Stimulated activated CD4-positive, alpha-beta T cell treated with anti-CD3 and anti-CD28 coated beads, Interleukin-1b, Interleukin-23, amount 100 ng/mL, for 1 hour (primary cell): ENCODE results near the gene ACP1.

Source experiments
- DNase-seq, 2 donors: peaks; one replicate each; pipeline ENCODE4 v3.0.0-alpha.2; 2020; ENCODE audit warnings: low read depth in 2 of 2

Gene ACP1

DNA sequence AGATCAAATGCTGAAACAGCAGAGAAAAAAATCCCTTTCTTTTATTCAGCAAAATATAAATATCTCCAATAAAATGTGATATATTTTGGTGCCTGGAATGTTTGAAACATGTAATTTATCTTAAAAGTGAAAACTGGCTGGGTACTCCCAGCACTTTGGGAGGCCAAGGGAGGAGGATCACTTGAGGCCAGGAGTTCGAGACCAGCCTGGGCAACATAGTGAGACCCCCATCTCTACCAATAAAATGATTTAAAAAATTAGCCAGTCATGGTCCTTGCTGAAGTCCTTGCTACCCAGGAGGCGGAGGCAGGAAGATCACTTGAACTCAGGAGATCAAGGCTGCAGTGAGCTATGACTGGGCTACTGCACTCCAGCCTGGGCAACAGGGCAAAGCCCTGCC, 9.6 kb upstream of the ACP1 start:
- no peak for DNase-seq

DNA sequence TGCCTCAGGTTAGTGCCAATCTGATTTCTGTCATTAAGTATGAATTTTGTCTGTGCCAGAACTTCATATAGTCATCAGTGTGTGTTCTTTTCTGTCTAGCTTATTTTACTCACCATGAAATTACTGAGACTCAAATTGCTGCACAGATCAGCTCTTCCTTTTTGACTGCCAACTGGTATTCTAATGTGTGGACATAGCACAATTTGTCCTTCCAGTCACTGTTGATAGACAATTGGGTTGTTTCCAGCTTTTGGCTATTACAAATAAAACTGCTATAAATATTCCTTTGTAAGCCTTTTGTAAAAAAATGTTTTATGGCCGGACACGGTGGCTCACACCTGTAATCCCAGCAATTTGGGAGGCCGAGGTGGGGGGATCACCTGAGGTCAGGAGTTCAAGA, 8.7 kb upstream of the ACP1 start:
- DNase-seq, result no peak

DNA sequence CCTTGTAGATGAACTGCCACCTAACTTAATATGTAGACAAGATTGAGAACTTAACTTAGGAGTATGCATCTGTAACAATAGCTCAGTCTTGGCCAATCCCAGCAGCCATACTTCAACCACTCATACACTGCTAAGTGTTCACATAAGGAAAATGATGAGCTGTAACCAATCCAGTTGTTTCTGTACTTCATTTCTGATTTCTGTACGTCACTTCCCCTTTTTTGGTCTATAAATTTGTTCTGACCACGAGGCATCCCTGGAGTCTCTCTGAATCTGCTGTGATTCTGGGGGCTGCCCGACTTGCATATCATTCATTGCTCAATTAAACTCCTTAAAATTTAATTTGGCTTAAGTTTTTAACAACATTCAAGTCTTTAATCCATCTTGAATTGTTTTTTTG, 7.3 kb upstream of the ACP1 start:
- no peak for DNase-seq

DNA sequence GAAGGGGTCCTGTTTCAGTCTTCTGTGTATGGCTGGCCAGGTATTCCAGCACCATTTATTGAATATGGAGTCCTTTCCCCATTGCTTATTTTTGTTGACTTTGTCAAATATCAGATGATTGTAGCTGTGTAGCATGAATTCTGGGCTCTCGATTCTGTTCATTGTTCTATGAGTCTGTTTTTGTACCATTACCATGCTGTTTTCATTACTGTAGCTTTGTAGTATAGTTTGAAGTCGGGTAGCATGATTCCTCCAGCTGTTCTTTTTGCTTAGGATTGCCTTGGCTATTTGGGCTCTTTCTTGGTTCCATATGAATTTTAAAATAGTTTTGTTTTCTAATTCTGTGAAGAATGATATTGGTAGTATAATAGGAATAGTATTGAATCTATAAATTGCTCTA, 6.9 kb upstream of the ACP1 start:
- no peak for DNase-seq

DNA sequence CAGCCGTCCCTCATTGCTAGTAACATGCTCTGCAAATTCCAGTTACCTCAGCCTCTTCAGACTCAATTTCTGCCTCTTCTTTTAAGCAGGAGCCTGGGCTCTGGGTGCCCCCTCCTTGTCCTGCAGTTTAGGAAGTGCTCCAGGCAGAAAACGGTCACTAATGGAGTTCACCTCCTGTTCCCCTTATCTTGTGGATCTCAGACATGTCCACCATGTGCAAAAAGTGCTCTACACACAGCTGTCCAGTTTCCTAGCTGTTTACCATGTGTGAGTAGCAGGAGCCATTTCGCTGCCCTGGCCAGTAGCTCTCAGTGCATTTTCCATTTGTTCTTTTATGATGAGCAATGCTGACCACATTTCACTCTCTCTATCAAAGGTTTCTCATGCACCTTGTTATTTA, 5.8 kb upstream of the ACP1 start:
- no peak for DNase-seq

DNA sequence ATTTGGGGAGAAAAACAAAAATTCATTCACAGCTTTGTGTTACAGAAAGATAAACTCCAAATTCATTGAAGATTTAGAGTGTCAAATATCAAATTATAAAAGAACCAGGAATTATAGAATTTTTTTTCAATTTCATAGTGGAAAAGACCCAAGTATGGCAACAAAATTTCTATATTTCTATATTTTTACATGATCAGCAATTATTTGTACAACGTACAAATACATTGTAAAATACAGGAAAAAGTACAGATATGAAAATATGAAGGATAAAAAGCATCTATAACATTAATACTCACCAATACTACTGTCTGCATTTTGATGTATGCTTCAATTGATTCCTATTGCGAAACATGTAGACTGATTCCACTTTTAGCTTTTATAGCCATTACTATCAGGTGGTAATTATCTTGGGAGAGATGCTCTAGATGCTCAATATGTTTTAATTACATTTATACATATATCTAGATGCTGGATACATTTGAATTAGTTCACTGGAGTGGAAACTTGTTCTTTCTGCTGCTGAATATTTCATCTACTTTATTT, 4.9 kb upstream of the ACP1 start:
- no peak for DNase-seq

DNA sequence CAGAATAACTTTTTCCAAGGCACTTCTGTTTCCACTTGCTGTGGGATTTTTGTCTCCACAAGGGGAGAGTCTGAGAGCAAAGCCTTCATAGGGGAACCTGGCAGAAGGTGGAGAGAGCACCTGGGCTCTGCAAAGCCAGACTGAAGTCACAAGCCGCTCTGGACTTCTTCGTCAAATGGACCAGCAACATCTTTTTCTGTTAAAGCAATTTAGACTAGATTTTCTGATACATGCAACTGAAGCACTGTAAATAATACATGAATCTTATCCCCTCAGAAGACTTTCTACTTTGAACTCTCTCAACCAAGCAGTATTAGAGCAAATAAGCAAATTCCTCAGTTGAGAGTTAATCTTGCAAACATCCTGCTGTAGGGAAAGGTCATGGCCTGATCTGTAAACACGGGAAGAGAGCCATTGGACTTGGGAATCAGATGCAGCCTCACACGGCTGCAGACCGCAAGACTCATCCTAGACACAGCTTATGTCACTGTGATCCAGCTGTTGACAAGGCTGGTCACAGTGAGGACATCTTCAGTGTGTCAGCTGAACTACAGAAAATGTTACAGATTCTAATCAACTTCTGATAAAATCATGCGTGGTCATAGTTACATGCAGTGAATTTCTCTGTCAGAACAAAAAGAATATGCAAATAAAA, 4.1 kb upstream of the ACP1 start:
- DNase-seq, result no peak

DNA sequence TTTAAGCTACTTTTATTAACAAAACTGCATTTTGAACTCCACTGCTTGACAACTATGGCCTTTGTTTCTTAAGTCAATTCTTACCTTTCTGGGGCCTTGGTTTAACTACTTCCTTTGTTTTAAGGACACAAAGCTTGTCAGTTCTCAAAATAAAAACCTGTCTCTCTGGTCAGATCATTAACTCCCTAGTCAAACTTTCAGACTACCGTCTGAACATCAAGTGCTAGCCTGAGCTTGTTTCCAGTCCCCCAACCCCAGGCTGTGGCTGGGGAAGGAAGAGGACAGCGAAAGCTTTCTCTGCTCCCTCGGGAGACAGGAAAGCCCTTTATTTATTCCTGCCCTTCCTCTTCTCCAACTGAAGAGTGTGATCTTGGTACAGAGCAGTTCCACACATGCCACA, 2.6 kb upstream of the ACP1 start:
- DNase-seq, result no peak

DNA sequence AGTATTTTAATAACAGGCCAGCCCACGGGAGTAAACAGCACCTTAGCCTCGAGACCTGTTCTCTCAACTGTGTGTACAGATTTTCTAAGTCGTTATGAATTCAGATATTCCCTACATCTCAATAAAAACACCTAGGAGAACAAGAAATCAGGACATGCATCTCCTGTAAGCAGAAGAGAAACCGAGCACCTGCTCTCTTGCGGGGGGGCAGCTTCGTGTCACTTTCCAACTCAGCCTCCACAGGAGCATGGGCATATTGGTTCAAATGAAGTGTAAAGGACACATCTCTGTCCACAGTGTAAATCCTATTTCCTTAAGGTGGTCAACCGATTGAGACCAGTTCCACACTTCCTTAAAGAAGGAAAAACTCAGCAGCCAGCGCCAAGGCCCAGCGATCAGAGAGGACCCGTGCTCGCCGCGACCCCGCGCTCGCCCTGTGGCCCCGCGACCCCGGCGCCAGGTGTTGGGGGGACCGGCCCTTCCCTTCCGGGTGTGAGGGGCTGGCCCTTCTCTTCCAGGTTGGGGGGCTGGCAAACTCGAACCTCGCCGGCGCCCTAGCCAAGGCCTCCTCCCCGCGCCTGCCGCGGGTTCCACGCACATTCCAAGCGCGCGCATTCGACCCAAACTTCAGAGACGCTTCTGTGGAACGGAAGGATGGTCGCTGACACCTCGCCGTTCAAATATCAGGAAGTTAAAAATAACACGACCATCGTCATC, 1.6 kb upstream of the ACP1 start:
- DNase-seq, result no peak

DNA sequence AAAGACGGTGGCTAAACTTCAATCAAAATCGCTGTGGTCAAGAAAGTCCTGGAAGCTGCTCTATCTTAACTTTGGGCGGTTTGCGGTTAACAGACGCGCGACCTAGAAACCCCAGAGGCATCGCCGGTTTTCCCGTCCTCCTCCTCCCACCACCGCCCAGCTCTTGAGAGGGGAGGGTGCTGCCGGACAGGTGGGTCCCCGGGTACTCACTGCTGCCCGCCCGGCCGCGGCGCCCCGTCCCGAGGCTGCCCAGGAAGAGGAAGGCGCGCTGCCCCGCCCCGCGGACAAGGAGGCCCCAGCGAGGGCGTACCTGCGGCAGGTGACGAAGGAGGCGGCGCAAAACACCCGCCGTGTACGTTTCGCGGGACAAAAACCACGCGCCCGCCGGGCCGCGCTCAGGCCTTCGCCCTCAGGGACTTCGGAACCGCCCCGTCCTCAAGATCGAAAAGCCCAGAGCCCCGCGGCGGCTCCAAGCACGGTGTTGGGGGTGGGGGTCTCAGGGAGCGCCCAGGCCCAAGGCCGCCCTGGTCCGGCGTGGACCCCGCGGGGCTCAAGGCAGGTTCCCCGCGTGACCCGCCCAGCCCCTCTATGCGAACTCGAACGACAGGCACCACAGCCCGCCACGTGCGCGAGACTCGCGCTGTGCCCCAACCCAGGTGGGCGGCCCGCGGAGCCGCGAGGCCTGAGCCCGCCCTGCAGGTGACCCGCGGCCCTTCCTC, 814 bp upstream of the ACP1 start, which contains the start of gene SH3YL1:
Gene SH3YL1 (minus strand): TSS at position 259 of the 719 bp plus-strand sequence. CDS start 48 bp downstream, at position 211.
- DNase-seq, result peak in 1 of 2 donors; percentile 27

DNA sequence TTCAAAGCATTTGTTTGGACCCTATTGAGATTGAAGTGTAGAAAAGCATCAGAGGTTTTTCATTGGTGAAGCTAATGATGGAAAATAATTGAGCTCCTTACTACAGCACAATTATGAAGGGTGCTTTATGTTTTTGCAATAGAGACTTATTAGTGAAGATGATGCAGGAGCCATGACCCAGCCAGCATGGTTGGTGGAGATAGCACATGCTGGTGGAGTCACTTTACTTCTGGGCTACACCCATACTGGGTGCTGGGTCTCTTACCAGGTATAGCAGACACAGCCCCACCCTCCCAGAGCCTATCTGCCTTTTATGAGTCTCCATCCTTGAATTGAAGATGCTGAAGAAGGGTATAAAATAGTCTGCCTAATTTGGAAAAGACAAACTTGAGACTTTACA, 3.6 kb downstream of the ACP1 start:
- no peak for DNase-seq

DNA sequence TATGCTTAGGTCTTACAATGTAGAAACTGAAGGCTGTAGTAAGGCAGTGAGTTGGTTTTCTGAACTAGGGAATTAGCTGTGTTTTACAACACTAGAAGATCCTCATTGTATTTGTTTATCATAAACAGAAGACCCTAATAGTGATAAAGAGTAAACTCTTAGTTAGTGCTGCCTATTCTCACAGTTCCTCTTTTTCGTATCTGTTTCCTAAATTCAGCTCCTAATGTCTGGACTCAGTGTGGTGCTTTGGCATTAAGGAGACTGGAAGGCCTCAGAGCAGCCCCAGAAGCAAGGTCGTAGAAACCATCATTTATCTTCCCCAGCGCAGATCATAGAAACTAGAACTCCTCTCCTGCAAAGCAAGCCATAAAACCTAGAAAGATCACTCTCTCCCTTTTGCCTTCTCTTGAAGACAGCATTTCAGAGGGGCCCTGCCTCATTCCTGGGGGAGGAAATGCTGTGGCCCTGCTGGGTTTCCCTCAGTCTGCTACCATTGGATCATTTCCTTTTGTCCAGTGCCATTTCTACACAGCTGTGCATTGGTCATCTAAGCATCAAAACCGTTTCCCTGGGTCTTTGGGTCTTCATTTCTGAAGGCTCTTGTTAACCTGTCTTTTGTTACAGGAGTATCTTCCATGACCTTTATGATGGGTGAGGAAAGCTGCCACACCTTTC, 4.7 kb downstream of the ACP1 start:
- no peak for DNase-seq

DNA sequence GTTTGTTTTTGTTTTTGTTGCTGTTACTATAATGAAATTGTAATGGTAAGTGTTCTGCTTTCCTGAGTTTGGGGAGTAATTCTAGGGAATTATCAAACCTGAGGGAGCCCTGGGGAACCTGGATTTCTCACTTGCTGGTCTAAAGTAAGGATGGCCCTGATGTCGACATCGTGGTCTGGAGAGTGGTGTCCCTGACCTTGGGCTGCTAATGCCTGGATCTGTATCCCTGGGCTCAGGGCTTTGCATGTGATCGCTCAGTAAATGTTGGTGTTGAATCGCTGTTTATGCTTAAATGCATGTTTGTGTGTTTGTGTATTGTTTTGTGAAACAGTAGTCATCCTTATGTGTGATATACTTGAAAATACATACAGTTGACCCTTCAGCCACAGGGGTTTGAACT, 6.1 kb downstream of the ACP1 start:
- no peak for DNase-seq

DNA sequence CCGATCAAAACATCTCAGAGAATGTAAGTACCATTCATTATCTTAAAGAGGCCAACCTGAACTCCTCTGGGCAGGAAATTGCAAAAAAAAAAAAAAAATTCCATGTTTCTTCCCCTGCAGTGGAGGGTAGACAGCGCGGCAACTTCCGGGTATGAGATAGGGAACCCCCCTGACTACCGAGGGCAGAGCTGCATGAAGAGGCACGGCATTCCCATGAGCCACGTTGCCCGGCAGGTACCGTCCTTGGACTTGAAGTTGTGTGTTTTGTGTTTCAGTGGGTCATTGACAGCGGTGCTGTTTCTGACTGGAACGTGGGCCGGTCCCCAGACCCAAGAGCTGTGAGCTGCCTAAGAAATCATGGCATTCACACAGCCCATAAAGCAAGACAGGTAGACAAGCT, 7.2 kb downstream of the ACP1 start:
- no peak for DNase-seq

DNA sequence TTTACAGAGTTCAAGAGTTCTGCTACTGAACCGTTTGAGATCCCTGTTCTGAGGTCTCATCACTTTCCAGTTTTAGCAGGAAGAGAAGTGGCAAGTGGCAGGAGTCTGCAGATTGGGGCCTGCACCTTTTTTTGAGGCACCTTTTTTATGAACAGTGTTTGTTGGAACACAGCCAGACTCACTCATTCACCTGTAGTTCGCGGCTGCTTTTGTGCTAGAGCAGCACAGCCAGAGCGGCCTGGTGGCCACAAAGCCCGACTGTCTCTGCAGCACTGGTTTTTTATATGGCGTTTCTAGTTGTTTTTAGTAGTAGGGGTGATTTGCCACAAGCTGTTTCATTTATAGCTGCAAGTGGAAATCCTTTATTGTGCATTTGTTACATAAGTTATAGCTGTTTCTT, 8.6 kb downstream of the ACP1 start:
- no peak for DNase-seq

DNA sequence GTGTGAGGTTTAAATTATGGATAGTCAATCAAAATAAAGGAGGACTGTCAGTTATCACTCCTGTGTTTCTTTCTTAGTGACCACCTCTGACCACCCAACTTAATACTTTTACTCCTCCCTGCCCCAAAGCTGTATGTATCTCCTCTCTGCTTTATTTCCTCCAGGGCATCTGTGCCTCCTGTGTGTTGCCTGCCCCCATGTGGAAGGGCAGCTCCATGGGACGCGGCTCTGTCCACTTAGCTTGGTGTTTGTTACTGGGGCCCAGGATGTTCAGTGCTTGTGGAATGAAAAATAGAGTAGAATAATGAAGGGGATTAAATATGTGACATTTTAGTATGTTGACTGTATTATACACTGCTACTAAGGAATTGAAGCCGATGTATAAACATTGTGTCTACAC, 9.8 kb downstream of the ACP1 start:
- no peak for DNase-seq

DNA sequence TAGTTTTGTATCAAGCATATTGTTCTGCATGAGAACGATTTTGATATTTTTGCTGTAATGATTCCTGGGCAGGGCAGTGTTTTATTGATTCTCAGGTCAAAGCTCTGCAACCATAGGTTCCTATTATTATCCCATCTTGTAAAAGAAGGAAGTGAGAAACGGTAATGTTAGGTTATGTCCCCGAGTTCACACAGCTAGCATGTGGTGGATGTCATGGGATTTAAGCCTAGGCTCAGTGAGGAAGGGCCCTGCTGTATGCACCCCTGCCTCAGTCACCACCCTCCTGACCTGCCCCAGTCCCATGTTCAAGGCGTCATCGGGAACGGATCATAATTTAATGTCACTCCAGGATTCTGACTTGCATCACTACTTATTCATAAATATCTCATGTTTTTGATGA, 10.7 kb downstream of the ACP1 start:
- DNase-seq, result no peak

DNA sequence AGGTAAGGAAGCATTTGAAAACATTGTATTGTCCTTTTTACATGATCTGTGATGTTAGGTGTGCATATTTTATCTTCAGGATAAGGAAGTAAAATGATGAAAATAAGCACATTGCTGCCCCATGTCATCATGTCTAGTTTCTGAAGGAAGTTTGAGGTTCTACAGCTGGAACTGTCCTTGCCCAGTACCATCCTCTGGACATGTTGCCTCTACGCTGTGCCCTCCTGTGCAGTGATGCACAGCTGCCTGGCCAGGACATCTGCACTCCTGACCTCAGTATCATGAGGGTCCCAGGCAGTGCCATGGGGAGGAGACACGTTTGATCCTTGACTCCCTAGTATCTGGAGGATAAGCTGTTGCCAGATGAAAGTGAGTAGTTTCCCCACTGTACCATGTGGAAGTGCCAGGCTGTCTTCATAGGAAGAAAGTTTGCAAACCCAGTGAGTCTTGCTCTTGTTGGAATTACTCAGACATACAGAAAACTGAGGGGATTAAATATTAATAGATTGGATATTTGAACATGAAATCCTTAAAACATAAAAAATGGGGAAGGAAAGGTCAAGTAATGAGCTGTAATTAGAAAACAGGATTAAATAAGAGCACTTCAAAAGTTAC, 13.7 kb downstream of the ACP1 start:
- no peak for DNase-seq

DNA sequence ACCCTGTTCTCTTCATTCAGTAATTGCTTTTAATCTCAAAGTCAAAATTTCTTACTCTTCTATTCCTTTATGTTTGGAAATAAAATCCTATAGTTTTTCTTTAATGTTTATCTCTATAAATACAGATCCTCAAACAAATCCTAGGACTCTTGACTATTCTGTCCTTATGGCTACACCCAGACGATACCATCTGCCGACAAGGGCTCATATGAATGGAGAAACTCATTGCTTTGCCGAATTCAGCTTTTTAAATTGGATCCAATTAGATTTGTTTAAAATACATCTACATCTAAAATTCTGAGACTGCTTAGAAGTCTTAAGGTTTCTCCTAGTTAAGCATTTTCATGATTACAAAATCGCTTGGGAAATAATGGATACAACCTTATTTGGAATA, 14.2 kb downstream of the ACP1 start:
- no peak for DNase-seq

DNA sequence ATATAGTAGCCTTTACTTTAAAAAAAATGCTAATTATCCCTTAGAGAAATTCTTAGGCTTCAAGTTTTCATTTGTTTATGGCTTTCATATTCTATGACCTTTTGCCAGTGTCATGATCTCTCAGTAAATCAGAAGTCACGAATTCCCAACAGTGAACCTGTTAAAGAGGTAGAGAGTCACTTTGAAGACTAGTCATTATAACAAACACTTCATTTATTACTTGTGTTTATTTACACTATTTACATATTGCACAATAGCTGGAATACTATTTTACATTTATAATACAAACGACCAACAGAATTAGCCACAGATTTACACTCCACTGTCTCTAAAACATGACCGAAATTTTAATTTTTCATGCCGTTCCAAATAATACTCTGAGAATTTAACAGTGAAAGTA, 14.6 kb downstream of the ACP1 start:
- DNase-seq, result no peak

DNA sequence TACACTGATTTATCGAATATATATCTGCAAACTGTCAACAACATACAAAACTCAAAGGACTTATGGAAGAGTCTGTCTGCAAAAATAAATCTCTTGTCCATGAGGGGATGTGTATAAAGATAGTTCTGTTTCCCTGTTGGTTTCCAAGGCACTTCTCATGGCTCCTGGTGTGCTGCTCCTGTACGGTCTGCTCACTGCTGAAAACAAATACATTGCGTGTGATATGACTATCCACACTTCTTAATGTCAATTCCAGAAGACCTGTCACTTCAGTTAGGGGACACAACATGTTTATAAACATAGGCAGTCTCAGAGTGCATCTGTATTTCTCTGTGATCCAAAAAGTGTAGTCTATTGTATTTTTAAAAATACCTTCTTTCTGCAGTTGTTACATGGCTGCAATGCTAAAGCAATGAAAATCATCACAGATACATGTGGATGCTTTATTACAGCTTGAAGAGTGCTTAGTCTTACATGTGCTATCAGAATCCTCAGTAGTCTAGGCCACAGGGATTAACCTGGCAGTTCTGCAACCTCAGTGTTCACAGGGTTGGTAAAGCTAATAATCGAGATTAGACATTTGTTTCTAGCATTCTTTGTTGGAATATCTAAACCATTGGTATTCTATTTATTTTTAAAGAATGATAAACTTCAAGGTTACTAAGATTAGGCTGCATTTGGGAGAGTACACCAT, 15.4 kb downstream of the ACP1 start:
- DNase-seq, result no peak
